WI38 (cell line): Measurements from ENCODE around the gene EMC7.

Experiments used
- H3K4me3 ChIP-seq: 2 replicates; pipeline ENCODE4 v1.5.1; 2011; ENCODE audit warnings: low read depth, mild to moderate bottlenecking, control low read depth, low read length
- TF ChIP-seq, protein P1 (sequence below): IDR thresholded peaks from 2 replicates; pipeline ENCODE4 v1.5.1; 2012; ENCODE audit warnings: low read depth, mild to moderate bottlenecking, control low read depth, low read length

Gene EMC7

DNA sequence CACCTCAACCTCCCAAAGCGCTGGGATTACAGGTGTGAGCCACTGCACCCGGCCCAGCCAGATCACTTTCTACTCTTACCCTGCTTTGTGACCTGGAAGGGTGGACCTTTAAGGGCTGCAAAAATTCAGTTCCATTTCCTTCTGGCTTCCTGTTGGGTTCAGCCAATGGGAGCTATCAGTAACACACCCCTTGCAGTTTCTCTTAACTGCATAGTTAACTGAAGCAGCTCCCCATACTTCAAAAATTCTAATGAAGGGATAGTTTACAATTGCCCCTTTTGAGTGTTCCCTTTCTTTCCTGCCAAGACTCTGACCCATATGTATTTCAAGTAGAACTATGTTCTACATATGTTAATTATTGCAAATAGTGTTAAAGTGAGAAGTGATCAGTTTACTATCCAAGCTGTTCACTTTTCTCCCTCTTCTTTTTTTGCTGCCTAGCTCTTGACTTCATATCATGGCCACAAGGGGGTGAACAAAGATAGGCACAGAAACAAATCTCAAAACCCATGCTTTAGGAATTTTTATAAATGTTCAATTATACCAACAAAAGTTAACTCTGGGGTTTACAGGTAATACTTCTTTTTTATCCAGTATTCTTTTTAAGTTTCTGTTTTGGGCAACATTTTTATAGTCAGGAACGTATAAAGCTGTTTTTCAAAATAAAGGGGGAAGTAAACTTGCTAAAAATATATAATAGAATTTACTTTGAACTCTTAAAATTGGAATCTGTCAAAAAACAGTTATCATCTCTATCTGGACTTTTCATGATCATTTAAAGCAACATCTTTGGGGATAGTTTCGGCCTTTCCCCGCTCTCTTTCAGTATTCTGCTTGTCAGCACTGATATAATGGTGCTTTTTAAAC, 8.4 kb upstream of the EMC7 start:
- H3K4me3 ChIP-seq: no peak overlapping the region

DNA sequence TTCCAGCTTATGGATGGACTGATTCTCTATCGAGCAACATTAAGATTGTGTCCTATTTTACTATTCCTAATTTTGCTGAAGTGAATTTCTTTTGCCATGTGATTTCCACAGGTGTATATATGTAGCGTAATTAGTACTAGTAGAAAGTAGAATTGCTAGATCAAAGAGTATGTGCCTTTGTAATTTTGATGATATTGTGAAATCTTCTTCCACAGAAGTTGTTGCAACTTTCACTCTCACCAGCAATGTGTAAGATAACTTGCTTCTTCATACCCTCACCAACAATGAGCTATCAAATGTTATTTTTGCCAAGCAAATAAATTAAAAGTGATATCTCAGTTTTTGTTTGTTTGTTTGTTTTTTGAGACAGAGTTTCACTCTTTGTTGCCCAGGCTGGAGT, 5.7 kb upstream of the EMC7 start:
- H3K4me3 ChIP-seq: no peak overlapping the region
- TF ChIP-seq, protein P1, sequence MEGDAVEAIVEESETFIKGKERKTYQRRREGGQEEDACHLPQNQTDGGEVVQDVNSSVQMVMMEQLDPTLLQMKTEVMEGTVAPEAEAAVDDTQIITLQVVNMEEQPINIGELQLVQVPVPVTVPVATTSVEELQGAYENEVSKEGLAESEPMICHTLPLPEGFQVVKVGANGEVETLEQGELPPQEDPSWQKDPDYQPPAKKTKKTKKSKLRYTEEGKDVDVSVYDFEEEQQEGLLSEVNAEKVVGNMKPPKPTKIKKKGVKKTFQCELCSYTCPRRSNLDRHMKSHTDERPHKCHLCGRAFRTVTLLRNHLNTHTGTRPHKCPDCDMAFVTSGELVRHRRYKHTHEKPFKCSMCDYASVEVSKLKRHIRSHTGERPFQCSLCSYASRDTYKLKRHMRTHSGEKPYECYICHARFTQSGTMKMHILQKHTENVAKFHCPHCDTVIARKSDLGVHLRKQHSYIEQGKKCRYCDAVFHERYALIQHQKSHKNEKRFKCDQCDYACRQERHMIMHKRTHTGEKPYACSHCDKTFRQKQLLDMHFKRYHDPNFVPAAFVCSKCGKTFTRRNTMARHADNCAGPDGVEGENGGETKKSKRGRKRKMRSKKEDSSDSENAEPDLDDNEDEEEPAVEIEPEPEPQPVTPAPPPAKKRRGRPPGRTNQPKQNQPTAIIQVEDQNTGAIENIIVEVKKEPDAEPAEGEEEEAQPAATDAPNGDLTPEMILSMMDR: no peak

More for the DNA sequence above, 8.4 kb upstream of the EMC7 start:
- TF ChIP-seq, protein P1: peak; percentile 66

DNA sequence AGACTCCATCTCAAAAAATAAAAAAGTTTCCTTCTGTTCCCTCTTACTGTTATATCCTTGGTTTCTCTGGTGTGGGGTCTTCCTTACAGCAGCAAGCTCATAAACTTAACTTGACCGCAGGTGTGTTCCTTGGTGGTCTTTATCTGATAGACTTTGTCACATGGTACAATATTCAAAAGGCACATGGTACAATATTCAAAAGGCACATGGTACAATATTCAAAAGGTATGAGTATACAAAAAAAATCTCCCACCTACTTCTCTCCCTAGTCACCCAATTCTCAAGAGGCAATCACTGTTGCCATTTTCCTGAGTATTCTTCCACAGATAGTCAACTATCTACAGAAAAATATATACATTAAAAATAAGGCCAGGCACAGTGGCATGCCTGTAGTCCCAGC, 4.8 kb upstream of the EMC7 start:
- TF ChIP-seq, protein P1: no peak
- H3K4me3 ChIP-seq: no peak overlapping the region

DNA sequence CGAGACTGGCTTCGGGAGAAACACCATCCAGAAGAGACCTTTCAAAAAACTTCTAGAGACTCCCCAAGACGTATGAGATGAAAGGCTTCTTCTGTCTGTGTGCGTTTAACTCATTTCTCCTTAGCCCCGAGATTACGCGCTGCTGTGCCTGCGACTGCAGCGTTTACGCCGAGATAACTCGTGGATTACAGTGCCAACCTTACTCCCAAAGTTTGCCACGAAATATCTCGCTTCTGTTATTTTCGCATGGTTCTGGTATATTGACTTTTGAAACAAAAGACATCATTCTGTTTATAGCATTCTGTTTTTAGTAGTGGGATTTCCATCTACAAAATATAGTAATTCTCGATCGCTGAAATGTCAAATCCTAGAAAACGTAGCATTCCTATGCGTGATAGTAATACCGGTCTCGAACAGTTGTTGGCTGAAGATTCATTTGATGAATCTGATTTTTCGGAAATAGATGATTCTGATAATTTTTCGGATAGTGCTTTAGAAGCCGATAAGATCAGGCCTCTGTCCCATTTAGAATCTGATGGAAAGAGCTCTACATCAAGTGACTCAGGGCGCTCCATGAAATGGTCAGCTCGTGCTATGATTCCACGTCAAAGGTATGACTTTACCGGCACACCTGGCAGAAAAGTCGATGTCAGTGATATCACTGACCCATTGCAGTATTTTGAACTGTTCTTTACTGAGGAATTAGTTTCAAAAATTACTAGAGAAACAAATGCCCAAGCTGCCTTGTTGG, 688 bp upstream of the EMC7 start:
- peak overlapping the region; percentile 99 for H3K4me3 ChIP-seq
- TF ChIP-seq, protein P1: no peak

DNA sequence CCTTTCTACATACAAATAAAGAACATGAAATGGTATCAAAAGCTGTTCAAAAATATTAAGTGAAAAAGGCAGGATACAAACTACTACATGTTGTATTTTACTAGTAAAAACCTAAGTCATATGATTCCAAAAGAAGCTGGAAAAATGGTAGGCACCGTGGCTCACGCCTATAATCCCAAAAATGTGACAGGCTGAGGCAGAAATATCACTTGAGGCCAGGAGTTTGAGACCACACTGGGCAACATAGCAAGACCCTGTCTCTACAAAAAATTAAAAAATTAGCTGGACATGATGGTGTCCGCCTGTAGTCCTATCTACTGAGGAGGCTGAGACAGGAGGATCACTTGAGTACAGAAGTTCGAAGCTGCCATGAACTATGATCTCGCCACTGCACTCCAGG, 1.7 kb downstream of the EMC7 start:
- no peak overlapping the region for H3K4me3 ChIP-seq
- TF ChIP-seq, protein P1: no peak

DNA sequence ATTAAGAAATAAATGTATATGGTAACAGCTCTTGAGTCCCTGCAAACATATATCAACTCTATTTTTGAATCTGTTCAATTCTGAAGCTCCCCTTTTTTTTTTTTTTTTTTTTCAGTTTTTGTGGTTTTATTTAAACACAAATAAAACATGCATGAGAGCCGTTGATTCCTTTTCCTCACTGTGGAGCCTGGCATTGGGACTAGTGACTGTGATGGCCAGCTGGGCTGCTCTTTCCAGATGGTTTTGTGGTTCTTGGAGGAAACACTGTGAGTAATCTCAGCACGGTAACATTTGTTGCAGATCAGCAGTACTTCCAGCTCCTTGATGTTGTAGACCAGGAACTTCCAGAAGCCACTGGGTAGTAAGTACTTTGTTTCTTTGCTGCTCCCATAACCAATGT, 15.9 kb downstream of the EMC7 start:
- no peak overlapping the region for H3K4me3 ChIP-seq
- TF ChIP-seq, protein P1: no peak

DNA sequence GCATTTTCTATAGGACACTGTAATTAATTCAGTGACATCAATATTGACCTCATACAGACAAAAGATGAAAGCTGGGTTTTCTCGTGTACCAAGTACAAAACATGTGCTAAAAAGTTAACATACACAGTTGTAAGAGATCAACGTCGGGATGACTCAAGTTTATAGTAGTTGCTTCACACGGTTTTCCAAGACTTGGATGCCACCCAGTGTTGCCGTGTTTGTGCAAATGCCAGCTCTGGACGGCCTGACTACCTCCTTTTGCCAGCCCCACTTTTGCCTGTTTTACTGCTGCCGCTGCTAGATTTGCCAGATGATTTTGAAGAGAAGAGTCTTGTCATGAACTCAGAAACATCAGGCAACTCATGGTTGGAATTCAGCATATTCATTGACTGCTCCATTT, 17.6 kb downstream of the EMC7 start:
- TF ChIP-seq, protein P1: no peak
- no peak overlapping the region for H3K4me3 ChIP-seq
